Stimulated activated CD4-positive, alpha-beta T cell treated with anti-CD3 and anti-CD28 coated beads, Interleukin-1b, Interleukin-23, amount 100 ng/mL, for 24 hours (primary cell): Measurements from ENCODE around the gene HSPA14.
"Not testable (repeated sequence)": the region's sequence is repeated elsewhere in the genome, so short reads cannot be mapped to it uniquely, and the experiment has no call there.

Source experiments
- DNase-seq, 4 experiments: peaks; one replicate each; pipeline ENCODE4 v3.0.0-alpha.2; 2020; ENCODE audit warnings: low read depth in 4 of 4, low spot score in 1 of 4

HSPA14 gene

DNA sequence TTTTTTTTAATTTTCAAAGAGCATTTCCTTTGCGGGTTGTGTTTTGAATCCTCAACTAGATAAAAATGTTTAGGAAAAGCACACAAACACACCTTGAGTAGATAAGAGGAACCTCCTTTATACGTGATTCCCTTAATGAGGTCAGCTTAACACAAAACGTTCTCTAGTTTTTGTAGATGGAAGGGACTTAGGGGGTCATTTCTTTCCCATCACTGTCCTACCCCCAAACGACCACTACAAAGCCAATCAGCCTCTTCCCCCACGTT, 41.8 kb downstream of the HSPA14 start:
- DNase-seq: no peak

DNA sequence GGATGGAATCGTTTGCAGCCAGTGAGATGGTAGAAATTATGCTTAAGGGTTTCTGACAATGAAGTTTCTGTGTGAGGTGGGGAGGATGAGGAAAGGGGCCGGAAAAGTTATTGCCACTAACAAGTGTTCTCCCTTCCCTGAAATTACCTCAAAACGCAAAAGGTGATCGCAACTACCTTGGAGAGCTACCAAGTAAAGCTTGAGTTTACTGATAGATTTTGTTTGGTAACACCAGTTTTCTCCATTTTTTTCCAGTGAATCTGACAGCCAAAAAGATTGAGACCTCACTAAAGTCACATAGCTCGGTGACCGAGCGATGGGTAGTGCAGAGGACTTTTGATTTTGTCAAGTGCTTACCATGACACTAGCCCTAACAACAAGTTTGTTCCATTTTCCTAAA, 42.1 kb downstream of the HSPA14 start:
- DNase-seq: no peak

GRCh38 chr10:14884082-14884481, 46.0 kb downstream of the HSPA14 start:
- DNase-seq: no peak

- DNase-seq: no peak
Measured at GRCh38 chr10:14889318-14889717, 51.2 kb downstream of the HSPA14 start.

- DNase-seq: no peak
Measured at GRCh38 chr10:14891151-14891550, 53.0 kb downstream of the HSPA14 start.

GRCh38 chr10:14904316-14904732, 66.2 kb downstream of the HSPA14 start:
- DNase-seq: peak in 1 of 4 experiments; percentile 2

DNA sequence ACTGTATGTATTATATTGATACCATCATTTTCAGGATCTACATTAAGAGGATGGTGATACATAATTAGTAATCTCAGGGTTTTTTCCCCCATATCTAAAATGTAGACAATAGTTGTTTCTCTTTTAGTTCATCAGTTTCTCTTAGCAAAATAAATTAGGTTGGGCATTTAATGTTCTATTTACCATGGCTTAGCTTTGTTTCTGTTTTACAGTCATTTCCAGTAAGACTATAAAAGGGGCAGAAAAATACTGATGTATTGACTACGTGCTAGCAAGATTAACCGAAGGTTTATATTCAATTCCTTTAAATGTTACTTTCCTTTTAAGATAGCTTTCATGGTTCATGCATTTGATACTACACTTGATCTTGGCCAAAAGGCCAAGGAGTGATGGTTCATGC, 66.8 kb downstream of the HSPA14 start:
- no peak for DNase-seq

DNA sequence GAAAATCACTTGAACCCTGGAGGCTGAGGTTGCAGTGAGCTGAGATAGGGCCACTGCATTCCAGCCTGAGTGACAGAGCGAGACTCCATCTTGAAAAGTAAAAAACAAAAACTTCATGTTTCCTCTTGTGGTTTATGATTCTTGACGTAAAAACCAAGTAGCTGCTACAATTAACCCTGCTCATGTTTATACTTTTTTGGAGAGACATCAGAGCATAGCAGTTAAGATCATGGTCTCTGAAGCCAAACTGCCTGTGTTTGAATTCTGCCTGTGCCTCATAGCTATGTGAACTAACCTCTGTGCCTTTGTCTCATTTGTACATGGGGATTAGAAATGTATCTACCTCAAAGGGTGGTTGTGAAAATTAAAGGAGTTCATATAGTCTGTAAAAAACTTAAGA, 67.8 kb downstream of the HSPA14 start:
- DNase-seq: no peak

- no peak for DNase-seq
Measured at GRCh38 chr10:14906765-14907164, 68.7 kb downstream of the HSPA14 start.

- DNase-seq: not testable (repeated sequence)
Measured at GRCh38 chr10:14907591-14907990, 69.5 kb downstream of the HSPA14 start.

DNA sequence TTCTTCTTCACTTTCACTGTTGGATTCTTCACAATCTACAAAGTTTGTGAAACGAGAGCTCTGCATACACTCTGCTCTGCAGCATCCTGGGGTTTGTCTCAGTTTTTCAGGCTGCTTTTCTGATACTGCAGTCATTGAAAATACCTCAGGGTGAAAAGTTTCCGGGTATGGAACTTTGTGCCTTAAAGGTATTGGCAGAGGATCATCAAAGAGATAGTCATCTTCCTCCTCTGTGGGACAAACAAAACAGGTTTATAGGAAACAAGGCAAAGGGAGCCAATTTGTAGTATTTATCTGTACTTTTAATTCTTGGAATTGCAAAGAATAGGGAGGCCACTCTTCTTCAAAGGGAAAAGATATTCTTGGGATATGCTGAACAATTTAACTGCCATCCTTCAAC, 71.0 kb downstream of the HSPA14 start:
- no peak for DNase-seq

GRCh38 chr10:14910953-14911352, 72.8 kb downstream of the HSPA14 start:
- DNase-seq: no peak

GRCh38 chr10:14911801-14912200, 73.7 kb downstream of the HSPA14 start:
- no peak for DNase-seq

DNA sequence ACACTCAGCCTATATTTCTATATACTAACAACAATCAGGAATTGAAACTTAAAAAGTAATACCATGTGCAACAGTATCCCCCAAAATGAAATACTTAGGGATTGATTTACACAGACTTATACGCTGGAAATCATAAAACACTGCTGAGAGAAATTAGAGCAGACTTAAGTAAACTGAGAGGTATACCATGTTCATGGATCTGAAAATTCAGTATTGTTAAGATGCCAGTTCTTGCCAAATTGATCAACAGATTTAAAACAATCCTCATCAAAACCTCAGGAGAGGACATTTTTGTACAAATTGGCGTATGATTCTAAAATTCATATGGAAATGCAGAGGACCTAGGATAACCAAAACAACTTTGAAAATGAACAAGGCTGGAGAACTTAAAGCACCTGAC, 78.5 kb downstream of the HSPA14 start:
- no peak for DNase-seq

GRCh38 chr10:14917827-14918226, 79.7 kb downstream of the HSPA14 start:
- DNase-seq: no peak

GRCh38 chr10:14918964-14919363, 80.9 kb downstream of the HSPA14 start:
- no peak for DNase-seq
